ENCODE measurements around the gene MROH7.

MROH7 gene

DNA sequence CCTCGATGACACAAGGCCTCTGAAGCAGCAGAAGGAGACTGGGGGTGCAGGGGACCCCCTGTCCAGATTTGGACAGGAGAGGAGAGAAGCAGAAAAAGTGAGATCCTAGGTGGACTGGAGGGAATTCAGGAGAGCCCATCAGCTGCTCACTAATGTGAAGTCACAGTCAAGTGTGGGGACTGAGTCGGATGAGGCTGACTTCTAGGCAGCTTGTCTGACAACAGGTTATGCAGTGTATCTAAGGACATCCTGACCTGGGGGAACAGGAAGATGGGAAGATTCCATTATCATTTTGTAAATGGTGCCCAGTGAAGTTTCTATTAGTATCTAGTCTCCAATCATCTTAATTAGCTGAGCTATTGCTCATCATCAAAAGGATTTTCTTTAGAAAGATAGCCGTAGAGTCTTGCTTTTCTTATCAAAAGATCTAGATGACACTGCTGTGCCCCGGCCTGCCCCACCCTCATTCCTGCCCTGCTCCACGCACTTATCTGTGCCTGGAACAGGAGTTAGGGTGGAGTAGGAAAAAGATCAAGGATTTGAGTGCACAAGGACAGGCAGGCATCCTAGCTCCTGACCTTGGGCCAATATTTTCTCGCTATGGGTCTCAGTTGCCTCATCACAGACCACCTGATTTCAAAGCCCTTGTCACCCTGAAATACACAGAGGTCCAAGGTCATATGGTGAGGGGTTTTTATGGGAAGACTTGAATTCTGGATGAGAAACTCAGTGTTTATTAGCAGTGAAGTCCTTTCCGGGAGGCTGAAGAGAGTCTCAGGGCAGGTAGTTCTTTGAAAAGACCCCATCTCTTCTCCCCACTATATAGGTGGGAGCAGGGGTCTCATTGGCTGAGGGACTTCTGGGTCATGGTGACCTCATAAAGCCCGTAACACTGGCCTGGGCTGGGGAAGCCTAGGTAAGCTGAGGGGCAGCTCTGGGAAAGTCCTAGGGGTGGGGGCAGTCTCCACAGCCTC, at the start of gene MROH7:
MROH7 (plus strand) TSS at position 924 of the 974 bp plus-strand sequence. CDS start 11,141 bp downstream, outside the sequence.
- DNase-seq, result no peak

DNA sequence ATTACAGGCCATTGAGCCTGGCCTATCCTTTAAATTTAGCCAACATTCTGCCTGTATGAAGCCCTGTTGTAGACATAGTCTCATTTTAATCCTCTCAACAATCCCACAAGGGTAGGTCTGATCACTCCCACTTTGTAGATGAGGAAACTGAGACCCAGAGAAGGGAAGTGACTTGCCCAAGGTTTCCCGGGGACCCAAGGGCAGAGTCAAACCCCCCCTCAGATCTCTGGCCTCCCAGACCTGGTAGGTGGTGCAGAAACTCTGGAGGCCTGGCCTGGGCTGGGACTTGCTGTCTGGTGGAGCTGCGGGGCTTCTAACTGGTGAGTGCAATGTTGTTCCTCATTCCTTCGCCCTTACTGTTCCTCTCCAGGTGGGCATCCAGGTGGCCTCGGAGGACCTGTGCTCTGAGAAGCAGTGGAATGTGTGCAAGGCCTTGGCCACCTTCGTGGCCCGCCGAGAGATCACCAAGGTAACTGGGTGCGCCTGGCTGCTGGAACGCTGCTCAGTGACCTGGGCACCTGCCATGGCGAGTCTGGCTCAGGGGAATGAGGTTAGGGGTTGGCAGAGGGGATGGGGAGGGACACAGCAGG, 47.9 kb upstream of the MROH7 start:
- DNase-seq, result no peak

GRCh38 chr1:54594463-54594862, 47.1 kb upstream of the MROH7 start:
- DNase-seq, result no peak

- no peak for DNase-seq
Measured at GRCh38 chr1:54595956-54596498, 45.6 kb upstream of the MROH7 start.

DNA sequence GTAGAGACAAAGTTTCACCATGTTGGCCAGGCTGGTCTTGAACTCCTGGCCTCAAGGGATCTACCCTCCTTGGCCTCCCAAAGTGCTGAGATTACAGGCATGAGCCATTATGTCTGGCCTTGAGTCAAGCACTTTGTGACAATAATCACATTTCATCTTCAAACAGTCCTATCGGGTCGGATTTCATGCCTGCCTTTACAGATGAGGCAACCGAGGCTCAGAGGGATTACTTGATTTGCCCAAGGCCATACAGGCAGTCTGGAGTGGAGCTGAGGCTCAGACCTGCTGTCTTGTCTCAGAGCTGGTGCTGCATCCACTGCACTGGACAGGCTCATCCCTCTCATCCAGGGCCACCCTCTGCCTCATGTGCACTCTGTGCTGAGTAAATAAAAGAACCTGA, 44.8 kb upstream of the MROH7 start:
- no peak for DNase-seq

GRCh38 chr1:54597455-54598030, 44.0 kb upstream of the MROH7 start:
- peak in 1 of 2 donors; percentile 9 for DNase-seq

- no peak for DNase-seq
Measured at GRCh38 chr1:54599211-54599823, 42.3 kb upstream of the MROH7 start.

DNA sequence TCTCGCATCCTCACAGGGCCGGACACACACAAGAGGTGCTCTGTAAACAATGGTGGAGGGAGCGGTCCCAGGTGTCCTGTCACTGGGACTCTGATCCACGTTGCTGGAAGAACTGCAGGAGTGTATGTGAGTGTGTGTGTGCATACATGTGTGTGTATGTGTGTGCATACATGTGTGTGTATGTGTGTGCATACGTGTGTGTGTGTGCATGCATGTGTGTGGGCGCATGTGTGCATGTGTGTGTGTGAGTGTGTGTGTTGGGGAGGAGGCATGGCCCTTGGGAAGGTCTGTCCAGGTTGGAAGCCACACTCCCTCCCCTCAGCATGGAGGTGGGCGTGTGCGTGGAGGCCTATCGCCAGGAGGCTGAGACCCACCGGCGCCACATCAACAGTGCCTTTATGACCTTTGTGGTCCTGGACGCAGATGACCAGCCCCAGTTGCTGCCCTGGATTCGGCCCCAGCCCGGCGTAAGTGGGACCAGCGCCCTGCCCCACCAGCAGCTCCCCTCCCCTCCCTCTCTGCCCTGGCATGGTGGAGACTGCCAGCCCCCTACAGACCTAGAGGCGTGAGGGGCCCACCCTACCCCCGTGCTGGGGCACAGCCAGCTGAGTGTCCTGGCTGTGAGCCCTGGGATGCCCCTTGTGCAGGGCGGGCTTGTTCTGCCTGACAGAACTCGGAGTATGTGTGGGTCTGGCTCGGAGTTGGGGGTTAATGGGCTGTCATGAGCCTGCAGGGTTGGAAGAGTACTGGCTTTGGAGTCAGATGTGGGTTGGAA, 40.5 kb upstream of the MROH7 start:
- no peak for DNase-seq

DNA sequence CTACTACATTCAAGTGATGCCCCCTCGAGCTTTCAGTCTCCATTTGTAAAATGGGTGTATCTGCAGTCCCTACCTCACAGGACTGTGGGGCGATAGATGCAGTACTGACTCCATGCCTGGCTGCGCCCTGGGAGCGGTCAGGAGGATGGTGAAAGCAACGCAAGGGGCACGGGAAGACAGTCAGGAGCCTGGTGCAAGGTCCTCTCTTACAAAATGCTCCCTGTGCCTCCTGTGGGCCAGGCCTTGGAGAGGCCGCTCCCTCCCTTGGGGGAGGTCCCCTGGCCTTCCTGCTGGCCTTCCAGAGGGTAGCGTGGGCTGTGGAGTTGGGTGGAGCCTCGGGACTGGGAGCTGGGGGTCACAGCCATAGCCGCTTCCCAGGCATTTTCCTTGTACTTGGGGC, 39.9 kb upstream of the MROH7 start:
- no peak for DNase-seq

GRCh38 chr1:54602554-54602953, 39.0 kb upstream of the MROH7 start:
- no peak for DNase-seq

DNA sequence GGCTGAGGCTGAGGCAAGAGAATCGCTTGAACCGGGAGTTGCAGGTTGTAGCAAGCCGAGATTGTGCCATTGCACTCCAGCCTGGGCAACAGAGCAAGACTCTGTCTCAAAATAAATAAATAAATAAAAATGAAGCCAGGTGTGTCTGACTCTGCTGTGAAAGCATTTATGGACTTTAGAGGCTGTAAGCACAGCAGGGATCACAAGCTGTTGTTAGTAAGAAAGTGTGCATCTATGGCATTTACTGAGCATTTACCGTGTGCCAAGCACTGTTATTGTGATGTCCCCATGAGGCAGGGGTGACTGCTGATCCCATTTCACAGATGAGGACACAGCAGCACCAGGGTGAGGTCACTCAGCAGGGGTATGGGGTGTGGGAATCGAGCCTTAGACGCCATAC, 38.3 kb upstream of the MROH7 start:
- no peak for DNase-seq

- DNase-seq, result no peak
Measured at GRCh38 chr1:54604051-54604450, 37.5 kb upstream of the MROH7 start.

GRCh38 chr1:54604572-54605370, 36.8 kb upstream of the MROH7 start:
- peak in 1 of 2 donors; percentile 93 for DNase-seq

DNA sequence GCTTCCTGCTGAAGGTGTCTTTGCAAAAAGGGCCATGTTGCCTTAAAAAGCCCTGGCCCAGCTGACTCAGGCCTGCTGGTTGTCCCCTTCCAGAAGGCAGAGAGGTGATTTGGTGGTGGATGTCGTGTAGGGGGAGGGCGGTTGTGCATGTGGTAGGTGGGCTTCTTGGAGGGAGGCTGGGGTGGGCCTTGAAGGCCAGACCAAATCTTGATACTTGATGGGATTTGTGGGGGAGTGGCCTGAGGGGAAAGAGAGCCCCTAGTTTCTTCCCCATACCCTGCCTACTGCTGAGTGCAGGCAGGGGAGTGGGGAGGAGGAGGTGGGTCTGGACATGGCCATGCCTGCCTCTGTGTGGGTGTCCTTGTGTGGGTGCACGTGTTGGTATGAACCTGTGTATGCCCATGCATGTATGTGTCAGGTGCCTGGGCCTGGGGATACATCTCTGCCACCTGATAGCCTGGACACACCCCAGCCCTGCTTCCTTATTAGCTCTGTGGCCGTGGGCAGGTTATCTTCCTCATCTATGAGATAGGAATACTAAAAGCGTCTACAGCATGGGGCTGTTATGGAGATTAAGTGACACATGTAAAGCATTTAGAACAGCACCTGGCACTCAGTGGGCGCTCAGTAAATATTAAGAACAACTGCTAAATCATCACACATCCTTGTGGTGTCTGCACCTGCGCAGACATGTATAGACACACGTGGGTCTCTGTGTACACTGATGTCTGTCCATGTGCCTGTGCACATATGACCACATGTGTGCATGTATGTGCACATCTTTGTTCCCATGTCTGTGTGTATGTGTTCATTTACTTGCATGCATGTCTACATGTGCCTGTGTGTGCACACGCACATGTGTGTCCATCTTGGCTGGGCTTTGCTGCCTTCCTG, 35.2 kb upstream of the MROH7 start:
- DNase-seq, result no peak

DNA sequence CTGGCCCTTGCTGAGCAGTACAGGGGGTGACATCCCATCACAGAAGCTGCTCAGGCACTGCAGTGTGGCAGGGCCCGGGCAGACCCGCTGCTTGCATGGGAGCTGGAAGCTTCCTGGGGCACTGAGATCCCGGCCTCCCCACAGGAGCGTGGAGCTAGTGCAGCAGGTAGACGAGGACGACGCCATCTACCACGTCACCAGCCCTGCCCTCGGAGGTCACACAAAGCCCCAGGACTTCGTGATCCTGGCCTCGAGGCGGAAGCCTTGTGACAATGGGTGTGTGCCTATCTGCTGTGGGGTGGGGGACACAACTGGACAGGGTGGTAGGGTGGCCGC, 34.6 kb upstream of the MROH7 start:
- no peak for DNase-seq

DNA sequence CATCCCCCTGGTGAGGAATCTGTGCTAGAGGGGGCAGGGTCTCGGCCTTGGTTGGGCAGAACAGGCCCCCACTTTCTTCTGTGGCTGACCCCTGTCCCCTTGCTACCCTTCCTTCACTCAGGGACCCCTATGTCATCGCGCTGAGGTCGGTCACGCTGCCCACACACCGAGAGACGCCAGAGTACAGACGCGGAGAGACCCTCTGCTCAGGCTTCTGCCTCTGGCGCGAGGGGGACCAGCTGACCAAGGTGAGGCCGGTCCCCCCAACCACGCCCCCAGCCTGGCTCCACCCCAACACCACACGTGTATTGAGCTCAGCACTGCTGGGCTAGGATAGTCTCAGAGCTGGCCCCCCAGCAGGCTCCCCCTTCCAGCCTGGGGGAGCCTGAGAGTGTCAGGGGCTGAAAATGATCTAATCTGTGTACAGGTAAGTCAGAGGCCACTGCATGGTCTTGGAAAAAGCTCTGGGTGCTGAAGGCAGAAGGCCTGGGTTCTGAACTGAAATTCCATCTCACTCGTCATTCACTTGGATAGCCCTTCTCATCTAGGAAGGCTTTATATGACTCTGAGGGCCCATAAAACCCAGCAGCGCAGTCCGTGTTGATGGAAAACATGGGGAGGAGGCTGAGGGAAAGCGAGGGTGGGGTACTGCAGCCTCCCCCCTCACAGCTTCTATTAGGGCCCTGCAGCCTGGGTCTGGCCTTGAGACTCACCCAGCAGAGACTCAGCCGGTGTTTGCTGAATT, 33.6 kb upstream of the MROH7 start:
- DNase-seq, result no peak

DNA sequence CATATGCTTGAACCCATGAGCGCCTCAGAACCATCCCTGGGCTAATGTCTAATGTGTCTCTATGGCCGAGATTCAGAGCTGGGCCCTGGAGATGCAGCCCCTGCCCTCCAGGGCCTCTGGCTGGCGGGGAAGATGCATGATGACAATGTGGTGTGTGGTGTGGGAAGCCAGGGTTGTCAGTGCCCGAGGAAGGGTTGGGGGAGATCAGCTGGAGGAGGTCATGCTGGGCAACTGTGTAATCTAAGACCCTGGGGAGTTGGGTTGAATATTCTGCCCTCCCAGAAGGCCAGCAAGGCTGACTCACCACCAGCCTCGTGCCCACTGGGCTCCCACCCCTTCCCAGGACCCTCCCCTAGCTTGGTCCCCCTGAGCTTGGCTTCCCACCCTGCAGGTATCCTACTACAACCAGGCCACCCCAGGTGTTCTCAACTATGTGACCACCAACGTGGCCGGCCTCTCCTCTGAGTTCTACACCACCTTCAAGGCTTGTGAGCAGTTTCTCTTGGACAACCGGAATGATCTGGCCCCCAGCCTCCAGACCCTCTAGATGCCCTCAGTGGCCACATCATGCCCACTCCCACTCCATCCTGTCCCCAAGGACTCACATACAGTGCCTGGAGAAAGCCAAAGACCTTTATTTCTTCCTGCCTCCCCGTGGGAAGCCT, 32.9 kb upstream of the MROH7 start:
- no peak for DNase-seq

DNA sequence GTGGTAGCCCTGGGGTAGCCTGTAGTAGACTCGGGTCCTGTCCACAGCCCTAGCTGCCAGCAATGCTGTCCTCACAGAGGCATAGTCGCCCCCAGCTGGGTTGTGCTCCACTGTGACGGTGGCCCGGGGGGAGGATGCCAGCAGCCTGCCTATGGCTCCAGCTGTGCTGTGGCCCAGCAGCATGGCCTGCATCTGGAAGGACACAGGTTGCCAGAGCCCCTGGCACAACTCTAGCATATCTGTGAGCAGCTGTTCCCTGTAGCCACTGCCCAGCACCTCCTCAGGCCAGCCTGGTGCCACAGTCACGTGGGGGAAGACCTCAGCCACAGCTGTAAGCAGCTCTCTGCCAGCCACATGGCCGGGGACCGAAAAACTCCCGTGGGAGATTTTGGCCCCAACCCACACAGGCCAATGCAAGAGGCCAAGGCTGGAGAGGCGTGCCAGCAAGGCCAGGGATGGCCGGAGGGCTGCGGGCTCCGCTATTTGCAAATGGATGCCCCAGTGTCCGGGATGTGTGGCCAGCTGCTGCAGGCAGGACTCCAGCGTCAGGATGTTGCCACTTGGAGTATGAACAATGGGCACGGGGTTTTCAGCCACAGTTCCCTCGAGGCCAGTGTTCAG, 32.2 kb upstream of the MROH7 start:
- DNase-seq, result no peak

- DNase-seq, result no peak
Measured at GRCh38 chr1:54610048-54610447, 31.5 kb upstream of the MROH7 start.
